Neural crest cell (in vitro differentiated cells): ENCODE data around the gene DDX20. TPM values are rescaled to one million over a fixed set of nuclear protein-coding genes. Genes with fewer than 3 reads are reported as not detected.

Experiments
- DNase-seq: peaks from one replicate; pipeline ENCODE4 v3.0.0; 2021; ENCODE audit warnings: low read depth, mixed read lengths, low spot score
- H3K27ac Mint-ChIP-seq: one replicate; pipeline ENCODE4 v1.8.0; 2021; ENCODE audit warnings: mild to moderate bottlenecking, mixed read lengths; ENCODE audit not compliant: unreplicated experiment
- H3K27me3 Mint-ChIP-seq: 2 replicates; pipeline ENCODE4 v1.8.0; 2021; ENCODE audit warnings: low read depth, mild to moderate bottlenecking, mixed read lengths
- H3K36me3 Mint-ChIP-seq: 2 replicates; pipeline ENCODE4 v1.8.0; 2021; ENCODE audit warnings: low read depth, mild to moderate bottlenecking, mixed read lengths
- H3K4me1 Mint-ChIP-seq: 2 replicates; pipeline ENCODE4 v1.8.0; 2021; ENCODE audit warnings: mixed read lengths
- H3K4me3 Mint-ChIP-seq: one replicate; pipeline ENCODE4 v1.8.0; 2021; ENCODE audit warnings: mild to moderate bottlenecking, mixed read lengths
- H3K9me3 Mint-ChIP-seq: 2 replicates; pipeline ENCODE4 v1.8.0; 2021; ENCODE audit warnings: mixed read lengths
- CTCF ChIP-seq: fragments of 200-600 bp; sonication (generic); conservative IDR thresholded peaks from 2 replicates; pipeline ENCODE4 v1.5.0; 2021; ENCODE audit warnings: antibody characterized with exemption, mild to moderate bottlenecking
- total RNA-seq: library from RNA; stranded (reverse); gene quantifications from 2 replicates; pipeline ENCODE4 v1.2.1, GENCODE V29; 2021

The DDX20 gene
- total RNA-seq, 1 donor from 2014 or later: 26.7 TPM

- Mint-ChIP-seq H3K36me3 (no peaks in the 10 kb centered on the region), H3K27me3 (peaks cover 48% of the 10 kb centered on the region), H3K4me3 (no peak overlapping the region), H3K4me1 (no peaks in the 10 kb centered on the region), H3K27ac (no peak overlapping the region), H3K9me3 (no peaks in the 10 kb centered on the region)
- no peak for DNase-seq
- TF ChIP-seq CTCF: no peak
These were observed 34.1 kb downstream of the DDX20 start for GRCh38 chr1:111789666-111790316.

- peaks cover 38% of the 10 kb centered on the region for H3K27me3 Mint-ChIP-seq
- DNase-seq: no peak
- H3K4me3 Mint-ChIP-seq: no peak overlapping the region
- no peak for TF ChIP-seq CTCF
- H3K4me1 Mint-ChIP-seq: no peaks in the 10 kb centered on the region
- no peaks in the 10 kb centered on the region for H3K36me3 Mint-ChIP-seq
- H3K27ac Mint-ChIP-seq: no peak overlapping the region
- no peaks in the 10 kb centered on the region for H3K9me3 Mint-ChIP-seq
These were observed 36.1 kb downstream of the DDX20 start for GRCh38 chr1:111791776-111792175.

GRCh38 chr1:111792249-111792648, 36.5 kb downstream of the DDX20 start:
- Mint-ChIP-seq H3K9me3 (no peaks in the 10 kb centered on the region), H3K4me1 (no peaks in the 10 kb centered on the region), H3K27ac (no peak overlapping the region), H3K36me3 (no peaks in the 10 kb centered on the region), H3K4me3 (no peak overlapping the region), H3K27me3 (peaks cover 35% of the 10 kb centered on the region)
- DNase-seq: no peak
- no peak for TF ChIP-seq CTCF

- no peaks in the 10 kb centered on the region for H3K36me3 Mint-ChIP-seq
These were observed 38.2 kb downstream of the DDX20 start for GRCh38 chr1:111793923-111794322.

GRCh38 chr1:111795401-111795800, 39.7 kb downstream of the DDX20 start:
- peaks cover 25% of the 10 kb centered on the region for H3K27me3 Mint-ChIP-seq
- H3K4me3 Mint-ChIP-seq: no peak overlapping the region
- no peaks in the 10 kb centered on the region for H3K9me3 Mint-ChIP-seq
- no peak for DNase-seq
- no peaks in the 10 kb centered on the region for H3K36me3 Mint-ChIP-seq
- H3K4me1 Mint-ChIP-seq: no peaks in the 10 kb centered on the region
- H3K27ac Mint-ChIP-seq: no peak overlapping the region
- TF ChIP-seq CTCF: no peak

More at GRCh38 chr1:111793923-111794322, 38.2 kb downstream of the DDX20 start:
- Mint-ChIP-seq H3K4me3 (no peak overlapping the region), H3K9me3 (no peaks in the 10 kb centered on the region), H3K27me3 (peaks cover 30% of the 10 kb centered on the region), H3K4me1 (no peaks in the 10 kb centered on the region), H3K27ac (no peak overlapping the region)
- no peak for TF ChIP-seq CTCF
- no peak for DNase-seq
